GM12865 (cell line): ENCODE measurements around the gene RAB33B.

ENCODE experiments used
- DNase-seq: peaks from one replicate; pipeline ENCODE4 v3.0.0; 2010; ENCODE audit warnings: low read depth
- H3K4me3 ChIP-seq: 2 replicates; pipeline ENCODE4 v1.5.1; 2011; ENCODE audit warnings: mild to moderate bottlenecking, low read depth, low read length, control low read depth
- TF ChIP-seq, protein P1 (sequence below): IDR thresholded peaks from 2 replicates; pipeline ENCODE4 v1.5.1; 2011; ENCODE audit warnings: low read length, control low read depth, low read depth, inconsistent platforms; ENCODE audit not compliant: insufficient read depth; ENCODE audit errors: missing control alignments

Gene RAB33B

GRCh38 chr4:139489638-139490037, 35.7 kb downstream of the RAB33B start:
- no peak for DNase-seq

GRCh38 chr4:139492429-139492828, 38.5 kb downstream of the RAB33B start:
- TF ChIP-seq, protein P1, sequence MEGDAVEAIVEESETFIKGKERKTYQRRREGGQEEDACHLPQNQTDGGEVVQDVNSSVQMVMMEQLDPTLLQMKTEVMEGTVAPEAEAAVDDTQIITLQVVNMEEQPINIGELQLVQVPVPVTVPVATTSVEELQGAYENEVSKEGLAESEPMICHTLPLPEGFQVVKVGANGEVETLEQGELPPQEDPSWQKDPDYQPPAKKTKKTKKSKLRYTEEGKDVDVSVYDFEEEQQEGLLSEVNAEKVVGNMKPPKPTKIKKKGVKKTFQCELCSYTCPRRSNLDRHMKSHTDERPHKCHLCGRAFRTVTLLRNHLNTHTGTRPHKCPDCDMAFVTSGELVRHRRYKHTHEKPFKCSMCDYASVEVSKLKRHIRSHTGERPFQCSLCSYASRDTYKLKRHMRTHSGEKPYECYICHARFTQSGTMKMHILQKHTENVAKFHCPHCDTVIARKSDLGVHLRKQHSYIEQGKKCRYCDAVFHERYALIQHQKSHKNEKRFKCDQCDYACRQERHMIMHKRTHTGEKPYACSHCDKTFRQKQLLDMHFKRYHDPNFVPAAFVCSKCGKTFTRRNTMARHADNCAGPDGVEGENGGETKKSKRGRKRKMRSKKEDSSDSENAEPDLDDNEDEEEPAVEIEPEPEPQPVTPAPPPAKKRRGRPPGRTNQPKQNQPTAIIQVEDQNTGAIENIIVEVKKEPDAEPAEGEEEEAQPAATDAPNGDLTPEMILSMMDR = no peak
- DNase-seq = no peak
- no peak overlapping the region for H3K4me3 ChIP-seq

More at GRCh38 chr4:139489638-139490037, 35.7 kb downstream of the RAB33B start:
- H3K4me3 ChIP-seq = no peak overlapping the region
- TF ChIP-seq, protein P1 = no peak

GRCh38 chr4:139493176-139493575, 39.3 kb downstream of the RAB33B start:
- no peak overlapping the region for H3K4me3 ChIP-seq
- DNase-seq = no peak
- TF ChIP-seq, protein P1 = no peak

- no peak overlapping the region for H3K4me3 ChIP-seq
- DNase-seq = no peak
- TF ChIP-seq, protein P1 = no peak
Observed at GRCh38 chr4:139499186-139499585, 45.3 kb downstream of the RAB33B start.

DNA sequence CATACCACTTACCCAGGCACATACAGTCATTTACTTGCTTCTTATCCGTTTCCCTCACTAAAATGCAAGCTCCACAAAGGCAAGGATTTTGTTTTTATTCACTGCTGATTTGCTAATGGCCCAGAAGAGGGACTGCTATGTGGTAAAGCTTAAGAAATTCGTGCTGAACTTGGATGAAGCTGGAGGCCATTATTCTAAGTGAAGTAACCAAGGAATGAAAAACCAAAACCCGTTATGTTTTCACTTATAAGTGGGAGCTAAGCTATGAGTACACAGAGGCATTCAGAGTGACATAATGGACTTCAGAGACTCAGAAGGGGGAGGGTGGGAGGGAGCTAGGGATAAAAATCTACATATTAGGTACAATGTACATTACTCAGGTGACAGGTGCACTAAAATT, 47.2 kb downstream of the RAB33B start:
- TF ChIP-seq, protein P1 = no peak
- no peak overlapping the region for H3K4me3 ChIP-seq
- DNase-seq = no peak

DNA sequence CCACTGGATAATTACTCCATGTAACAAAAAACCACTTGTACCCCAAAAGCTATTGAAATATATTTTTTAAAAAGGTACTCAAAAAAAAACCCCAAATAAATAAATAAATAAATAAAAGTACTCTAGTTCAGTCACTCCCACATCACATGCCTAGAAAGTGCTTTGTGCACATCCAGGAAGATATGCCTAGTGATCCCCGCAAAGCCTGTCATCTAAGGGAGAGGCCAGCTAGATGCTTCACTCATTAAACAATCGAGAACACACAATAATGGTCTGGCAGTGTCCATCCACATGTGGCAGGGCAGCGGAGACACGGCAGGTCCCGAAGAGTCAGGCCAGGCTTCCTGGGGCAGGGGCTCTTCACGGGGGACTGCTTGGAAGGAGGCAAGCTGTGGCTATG, 47.6 kb downstream of the RAB33B start:
- no peak for DNase-seq
- TF ChIP-seq, protein P1 = no peak
- no peak overlapping the region for H3K4me3 ChIP-seq

GRCh38 chr4:139501927-139502899, 48.3 kb downstream of the RAB33B start:
- DNase-seq = no peak
- H3K4me3 ChIP-seq = no peak overlapping the region
- TF ChIP-seq, protein P1 = no peak
